GM10847 (cell line): ENCODE measurements around the gene GRB2.

Experiments
- POLR2A ChIP-seq: IDR thresholded peaks from 2 replicates; pipeline ENCODE4 v1.6.1; 2011; ENCODE audit not compliant: insufficient read length; ENCODE audit errors: extremely low read depth

GRB2 gene

DNA sequence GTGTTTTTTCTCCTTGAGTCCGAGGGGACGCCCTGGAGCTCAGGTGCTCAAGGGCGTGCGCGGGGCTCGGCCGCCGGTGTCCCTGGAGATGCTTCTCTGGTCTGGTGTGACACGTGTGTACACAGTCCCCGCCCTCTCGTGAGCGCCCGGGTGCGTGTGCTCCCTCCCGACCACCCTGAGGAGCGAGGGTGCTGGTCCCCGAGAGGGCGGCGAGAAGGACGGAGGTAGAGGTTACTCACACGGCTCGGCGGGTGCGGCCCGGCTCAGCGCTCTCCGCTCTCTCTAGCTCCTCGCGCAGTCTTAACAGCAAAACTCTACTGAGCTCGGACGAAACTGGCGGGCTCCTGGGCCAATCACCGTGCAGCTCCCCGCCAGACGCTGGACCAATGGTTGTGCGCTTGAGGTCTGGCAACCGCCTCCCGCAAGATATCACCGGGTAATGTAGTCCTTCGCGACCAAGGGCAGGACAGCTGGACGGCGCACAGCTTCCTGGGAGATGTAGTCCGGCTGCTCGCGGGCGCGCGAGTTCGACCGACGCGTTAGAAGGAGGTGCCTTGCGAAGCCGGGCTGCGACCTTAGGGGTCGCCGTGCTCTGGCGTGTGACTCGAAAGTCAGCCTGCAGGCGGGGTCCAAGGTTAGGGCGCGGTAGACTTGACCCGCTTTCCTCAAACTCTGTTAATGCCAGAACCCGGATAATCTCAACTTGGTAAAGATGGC is 116.2 kb downstream of the GRB2 start, which contains the start of gene SLC25A19:
SLC25A19 (minus strand) TSS at position 319 of the 717 bp plus-strand sequence. CDS start 2,669 bp downstream, outside the sequence.
- TF ChIP-seq POLR2A, result peak; percentile 94

- no peak for TF ChIP-seq POLR2A
Measured at GRCh38 chr17:75288770-75289114, 116.7 kb downstream of the GRB2 start.

DNA sequence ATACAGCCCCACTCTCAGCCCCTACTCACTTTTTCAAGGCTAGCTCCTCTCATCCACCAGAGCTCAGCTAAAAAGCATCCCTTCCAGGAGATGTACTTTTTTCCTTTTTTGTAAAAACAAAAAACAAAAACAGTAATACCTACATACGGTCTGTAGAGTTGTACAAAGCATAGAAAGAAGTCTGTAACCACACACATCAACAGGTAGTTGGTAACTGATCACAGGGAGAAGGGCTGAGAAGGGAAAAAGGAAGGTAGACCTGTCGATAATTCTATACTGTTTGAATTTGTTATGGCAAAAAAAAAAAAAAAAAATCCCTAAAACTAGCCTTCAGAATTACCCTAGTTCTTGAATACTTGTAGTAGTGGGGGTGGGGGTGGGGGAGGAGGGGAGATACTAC is 117.1 kb downstream of the GRB2 start:
- TF ChIP-seq POLR2A, result no peak

- no peak for TF ChIP-seq POLR2A
Measured at GRCh38 chr17:75287221-75287620, 118.3 kb downstream of the GRB2 start.

DNA sequence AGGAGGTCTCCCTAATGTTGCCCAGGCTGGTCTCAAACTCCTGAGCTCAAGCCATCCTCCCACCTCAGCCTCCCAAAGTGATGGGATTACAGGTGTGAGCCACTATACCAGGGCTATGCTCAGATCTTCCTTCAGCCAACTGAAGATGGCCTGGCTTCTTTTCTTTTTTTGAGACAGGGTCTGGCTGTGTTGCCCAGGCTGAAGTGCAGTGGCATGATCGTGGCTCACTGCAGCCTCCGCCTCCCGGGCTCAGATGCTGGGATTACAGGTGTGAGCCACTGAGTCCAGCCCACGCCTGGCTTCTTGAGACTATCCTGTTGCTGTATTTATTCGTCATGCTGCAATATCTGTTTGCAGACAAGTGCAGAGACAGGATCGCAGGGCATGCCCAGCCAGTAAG is 120.4 kb downstream of the GRB2 start:
- no peak for TF ChIP-seq POLR2A

DNA sequence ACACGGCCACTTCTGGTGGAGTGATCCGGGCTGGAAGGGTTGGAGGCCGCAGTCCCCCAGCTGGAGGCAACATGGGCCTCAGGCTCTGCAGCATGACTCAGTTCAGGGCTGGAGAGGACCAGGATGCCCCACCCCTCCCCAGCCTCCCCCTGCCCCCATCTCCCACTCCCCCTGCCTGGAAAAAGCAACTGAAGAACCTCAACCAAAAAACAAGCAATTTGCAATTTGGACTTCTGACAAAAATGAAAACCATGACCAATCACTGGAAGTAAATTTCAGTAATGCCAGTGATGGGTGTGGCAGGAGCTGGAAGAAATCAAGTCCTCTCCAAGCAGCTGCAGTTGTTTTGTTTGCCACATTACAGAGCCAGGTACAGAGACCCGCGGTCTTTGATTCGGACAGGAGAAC is 127.8 kb downstream of the GRB2 start:
- TF ChIP-seq POLR2A, result no peak

DNA sequence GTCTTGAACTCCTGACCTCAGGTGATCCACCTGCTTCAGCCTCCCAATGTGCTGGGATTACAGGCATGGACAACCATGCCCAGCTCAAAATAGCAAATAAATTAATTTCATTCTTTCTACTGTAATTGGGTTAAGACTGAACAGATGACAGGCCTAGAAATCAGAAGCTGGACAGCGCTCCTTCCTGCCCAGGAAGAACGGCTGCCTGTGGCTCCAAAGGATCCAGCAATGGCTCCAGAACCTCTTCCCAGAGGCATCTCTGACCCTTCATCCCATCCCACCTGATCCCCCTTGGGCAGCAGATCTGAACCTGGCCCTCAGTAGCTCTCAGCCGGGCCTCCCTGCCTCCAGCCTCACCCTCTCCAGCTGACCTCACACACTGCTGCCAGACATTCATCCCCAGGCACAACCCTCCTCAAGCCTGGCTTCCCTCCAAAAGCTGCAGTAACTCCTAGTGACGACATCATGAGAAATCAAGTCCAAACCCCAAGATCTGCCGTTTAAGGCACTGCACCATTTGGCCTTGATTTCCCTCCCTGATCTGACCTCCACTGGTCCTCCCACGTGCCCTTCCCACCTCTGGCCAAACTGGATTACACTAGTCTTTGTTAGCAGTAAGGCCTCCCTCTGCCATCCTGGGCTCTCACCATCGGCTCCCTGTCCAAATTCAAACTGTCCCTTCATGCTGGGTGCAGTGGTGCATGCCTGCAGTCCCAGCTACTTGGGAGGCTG is 131.3 kb downstream of the GRB2 start:
- no peak for TF ChIP-seq POLR2A

DNA sequence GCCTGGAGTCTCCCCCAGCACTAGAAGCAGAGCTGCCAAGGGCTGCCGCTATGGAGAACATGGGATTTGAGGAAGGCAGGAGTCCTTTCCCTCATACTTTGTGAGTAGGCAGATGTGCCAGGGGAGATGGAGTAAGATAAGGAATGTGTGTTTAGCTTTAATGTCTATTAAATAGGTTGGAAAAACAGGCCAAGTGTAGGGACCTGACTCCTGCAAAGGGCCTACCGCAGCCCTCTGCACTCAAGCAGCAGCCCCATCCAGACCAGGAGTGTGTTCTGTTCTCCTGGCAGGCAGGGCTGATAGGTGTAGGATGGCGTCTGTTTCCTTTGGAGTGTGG is 132.7 kb downstream of the GRB2 start:
- TF ChIP-seq POLR2A, result no peak

DNA sequence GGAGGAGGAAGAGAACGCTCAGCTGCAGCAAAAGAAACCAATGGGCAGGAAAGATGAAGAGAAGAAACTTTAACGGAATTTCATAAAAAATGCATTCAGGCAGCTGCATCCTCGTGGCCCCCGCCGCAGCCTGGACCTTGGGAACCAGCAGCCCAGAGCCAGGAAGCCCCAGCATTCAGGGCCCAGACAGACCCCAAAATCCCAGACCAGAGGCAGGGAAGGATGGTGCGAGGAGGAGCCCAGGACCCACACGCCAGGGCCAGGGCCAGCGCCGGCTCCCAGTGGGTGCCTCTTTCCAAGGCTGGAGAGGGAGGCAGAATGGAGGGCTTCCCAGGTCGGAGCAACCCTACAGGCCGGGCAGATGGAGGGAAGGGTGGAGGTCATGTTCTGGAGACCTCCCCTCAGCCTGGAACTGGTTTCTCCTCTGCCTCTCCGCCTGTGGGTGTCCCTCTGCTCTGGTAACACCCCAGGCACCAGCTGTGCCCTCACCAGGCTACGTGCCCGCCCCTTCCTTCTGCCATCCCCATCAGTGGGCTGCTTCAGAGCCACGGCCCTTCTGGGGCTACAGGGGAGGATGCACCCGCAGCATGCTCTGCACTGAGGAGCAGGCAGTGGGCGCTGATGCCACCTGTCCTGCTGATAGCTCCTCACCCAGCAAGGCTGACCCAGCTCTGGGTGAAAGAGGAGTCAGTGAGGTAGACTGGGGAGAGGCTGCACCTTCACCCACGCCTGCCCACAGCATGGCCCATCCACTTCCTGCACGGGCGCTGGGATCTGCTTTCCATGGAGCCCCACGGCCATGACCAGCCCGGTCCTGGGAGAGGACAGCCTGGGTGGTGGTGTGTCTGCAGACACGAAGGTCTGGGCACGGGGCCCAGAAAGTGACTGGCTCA is 133.3 kb downstream of the GRB2 start:
- no peak for TF ChIP-seq POLR2A

DNA sequence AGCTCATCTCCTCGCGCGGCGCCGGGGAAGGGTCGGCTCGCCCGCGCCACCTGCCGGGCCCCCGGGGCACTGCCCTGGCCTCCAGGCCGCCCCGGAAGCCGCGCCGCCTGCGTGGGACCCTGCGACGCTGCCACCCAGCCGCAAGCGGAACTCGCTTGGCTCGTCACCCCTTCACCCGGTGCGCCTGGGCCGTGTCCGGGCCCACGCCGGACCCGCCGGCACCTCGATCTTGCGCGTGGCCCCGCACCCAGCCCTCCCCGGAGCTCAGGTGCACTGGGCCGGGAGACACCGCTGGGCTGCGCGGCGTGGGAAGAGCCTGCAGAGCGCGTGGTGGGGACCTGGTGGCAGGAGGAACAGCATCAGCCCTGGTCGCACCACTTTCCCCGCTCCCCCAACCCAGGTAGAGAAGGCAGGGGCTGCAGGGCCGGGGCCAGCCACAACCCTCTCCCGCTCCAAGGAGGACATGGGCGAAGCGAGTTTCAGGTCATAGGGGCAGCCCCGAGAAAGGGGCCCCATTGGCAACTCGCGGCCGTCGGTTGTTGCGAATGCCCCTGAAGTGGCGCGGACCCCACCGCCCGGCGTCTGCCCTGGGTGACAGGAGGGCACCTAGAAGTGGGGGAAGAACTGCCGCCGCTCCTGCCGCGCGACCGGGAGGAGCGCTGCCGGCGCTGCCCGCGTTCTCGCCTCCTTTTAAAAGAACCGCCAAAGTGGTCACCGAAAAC is 134.1 kb downstream of the GRB2 start:
- TF ChIP-seq POLR2A, result peak; percentile 61

DNA sequence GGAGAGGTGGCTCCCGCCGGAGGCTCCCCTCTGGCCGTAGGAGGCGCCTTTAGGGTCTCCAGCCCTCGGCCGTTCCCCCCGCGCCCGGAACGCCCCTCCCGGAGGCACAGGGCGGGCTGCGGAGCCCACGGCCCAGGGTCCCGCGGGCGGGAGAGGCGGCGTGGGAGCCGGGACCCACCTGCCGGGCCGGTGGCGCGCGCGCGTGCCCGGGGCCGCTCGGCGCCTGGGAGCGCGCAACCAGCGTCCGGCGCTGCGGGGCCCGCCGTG is 134.6 kb downstream of the GRB2 start, which contains the start of gene MIF4GD:
MIF4GD (minus strand) TSS at position 266 of the 267 bp plus-strand sequence. CDS start 1,036 bp downstream, outside the sequence.
- TF ChIP-seq POLR2A, result no peak

DNA sequence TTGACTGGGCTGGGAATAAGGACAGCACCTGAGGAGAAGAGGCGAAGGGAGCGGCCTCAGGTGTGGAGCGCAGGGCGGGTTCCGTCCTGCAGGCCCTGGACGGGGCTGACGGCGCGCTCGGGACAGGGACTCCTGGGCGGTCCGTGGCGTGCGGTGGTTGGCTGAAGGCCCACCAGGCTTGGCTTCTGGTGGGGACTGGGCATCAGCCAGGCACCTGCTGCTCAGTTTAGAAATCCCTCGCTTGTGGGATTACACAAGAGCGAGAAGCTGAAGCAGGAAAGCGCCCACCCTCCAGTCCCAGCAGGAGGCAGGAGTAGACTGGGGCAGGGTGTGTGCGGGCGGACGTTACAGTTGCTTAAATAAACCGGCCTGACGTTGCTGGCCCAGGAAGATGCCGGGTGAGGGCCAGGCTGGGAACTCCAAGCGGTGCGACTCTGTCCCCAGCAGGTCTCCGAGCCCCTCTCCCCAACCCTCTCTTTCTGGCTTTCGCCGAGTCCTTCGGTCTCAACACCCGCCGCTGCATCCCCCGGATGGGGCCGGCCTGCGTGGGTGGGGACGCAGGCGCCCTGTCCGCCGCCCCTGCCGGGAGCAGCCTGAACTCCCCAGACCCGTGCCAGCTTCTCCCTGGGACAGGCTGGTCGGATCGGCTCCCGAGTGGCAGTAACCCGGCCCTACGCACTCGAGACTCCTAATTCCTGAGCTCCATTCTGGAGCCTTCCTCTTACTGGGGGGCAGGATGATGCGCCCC is 135.1 kb downstream of the GRB2 start:
- peak; percentile 46 for TF ChIP-seq POLR2A

- no peak for TF ChIP-seq POLR2A
Measured at GRCh38 chr17:75269844-75270217, 135.6 kb downstream of the GRB2 start.
